OCI-LY7 (cell line): Measurements from ENCODE around the gene COX4I1. TPM values are rescaled to one million over a fixed set of nuclear protein-coding genes. Genes with fewer than 3 reads are reported as not detected.

Experiments
- BruUV-seq: library from RNA; stranded (reverse); fragments of 400-500 nt; replicated peaks from 2 replicates; lab custom pipeline; 2021; lab: Mats Ljungman, UMichigan
- CTCF ChIA-PET: fragments of 300-600 bp; sonication (Branson Sonifier 250); formaldehyde crosslinking; loops from one replicate; lab custom pipeline; 2022; ENCODE audit warnings: antibody characterized with exemption; ENCODE audit not compliant: unreplicated experiment; lab: Charles Lee
- POLR2A ChIA-PET: fragments of 300-600 bp; sonication (Branson Sonifier 250); formaldehyde crosslinking; loops from one replicate; lab custom pipeline; 2022; ENCODE audit warnings: antibody characterized with exemption; lab: Charles Lee
- DNase-seq: peaks from one replicate; pipeline ENCODE4 v3.0.0-alpha.2; 2015; ENCODE audit warnings: low spot score
- H2AFZ ChIP-seq: fragments of 200-600 bp; sonication (generic), shearing (Covaris generic); 2 replicates; pipeline ENCODE4 v1.6.1; 2014; ENCODE audit warnings: mild to moderate bottlenecking, antibody characterized with exemption, low read length, moderate library complexity
- H3K27ac ChIP-seq: fragments of 200-600 bp; sonication (generic); 2 replicates; pipeline ENCODE4 v1.5.1; 2014; ENCODE audit warnings: mixed run types, low read depth, mild to moderate bottlenecking, moderate library complexity, low read length, inconsistent platforms; ENCODE audit not compliant: poor library complexity, severe bottlenecking
- H3K36me3 ChIP-seq: fragments of 200-600 bp; sonication (generic); 2 replicates; pipeline ENCODE4 v1.6.1; 2014; ENCODE audit warnings: mild to moderate bottlenecking, antibody characterized with exemption, low read length, moderate library complexity, mixed read lengths; ENCODE audit not compliant: insufficient read depth
- H3K4me1 ChIP-seq: fragments of 200-600 bp; sonication (generic); 2 replicates; pipeline ENCODE4 v1.5.1; 2014; ENCODE audit warnings: mild to moderate bottlenecking, low read length; ENCODE audit not compliant: insufficient read depth, poor library complexity, severe bottlenecking
- H3K4me2 ChIP-seq: fragments of 200-600 bp; sonication (generic); 2 replicates; pipeline ENCODE4 v1.6.1; 2014; ENCODE audit warnings: mild to moderate bottlenecking, low read length
- H3K4me3 ChIP-seq: fragments of 200-600 bp; sonication (generic); 2 replicates; pipeline ENCODE4 v1.5.1; 2014; ENCODE audit warnings: mild to moderate bottlenecking, low read depth, low read length; ENCODE audit not compliant: poor library complexity, severe bottlenecking
- H3K79me2 ChIP-seq: fragments of 200-600 bp; sonication (generic); 2 replicates; pipeline ENCODE4 v1.6.1; 2016; ENCODE audit warnings: low read depth, mild to moderate bottlenecking, low read length, moderate library complexity, mixed read lengths; ENCODE audit not compliant: insufficient read depth
- H3K9me2 ChIP-seq: fragments of 200-600 bp; sonication (generic); 2 replicates; pipeline ENCODE4 v1.6.1; 2016; ENCODE audit warnings: mild to moderate bottlenecking, low read length, mixed read lengths; ENCODE audit not compliant: insufficient read depth
- H3K9me3 ChIP-seq: fragments of 200-600 bp; sonication (generic); 2 replicates; pipeline ENCODE4 v1.6.1; 2014; ENCODE audit warnings: mild to moderate bottlenecking, mixed run types, low read length, mixed read lengths
- H4K20me1 ChIP-seq: fragments of 200-600 bp; sonication (generic); 2 replicates; pipeline ENCODE4 v1.6.1; 2014; ENCODE audit warnings: mild to moderate bottlenecking, antibody characterized with exemption, low read length, moderate library complexity, mixed read lengths; ENCODE audit not compliant: insufficient read depth
- EZH2phosphoT487 ChIP-seq: fragments of 200-600 bp; sonication (generic); IDR thresholded peaks from 2 replicates; pipeline ENCODE4 v1.6.1; 2018; ENCODE audit warnings: low read depth, borderline replicate concordance, mild to moderate bottlenecking, mixed run types, antibody characterized with exemption, low read length, moderate library complexity, mixed read lengths
- intact Hi-C: fragments of 100-400 bp; cut with micrococcal nuclease; formaldehyde crosslinking; loops from one replicate; pipeline ENCODE4 v1.10.0; 2022; ENCODE audit not compliant: unreplicated experiment
- total RNA-seq, 2 experiments: library from RNA; depleted of rRNA in 1 of 2; stranded (reverse); fragments of >200 nt in 1 of 2; shearing (Covaris generic) in 1 of 2; gene quantifications; 2 replicates each; pipeline ENCODE4 v1.2.3, GENCODE V29; 2014 to 2022
- TF ChIP-seq, protein P1 (sequence below): fragments of 200-600 bp; sonication (generic); conservative IDR thresholded peaks from 2 replicates; pipeline ENCODE4 v1.5.1; 2014; ENCODE audit warnings: mild to moderate bottlenecking, antibody characterized with exemption, low read length, moderate library complexity, mixed read lengths

COX4I1 gene
- total RNA-seq, 2 experiments from 2014 or later = 542 to 569 TPM

DNA sequence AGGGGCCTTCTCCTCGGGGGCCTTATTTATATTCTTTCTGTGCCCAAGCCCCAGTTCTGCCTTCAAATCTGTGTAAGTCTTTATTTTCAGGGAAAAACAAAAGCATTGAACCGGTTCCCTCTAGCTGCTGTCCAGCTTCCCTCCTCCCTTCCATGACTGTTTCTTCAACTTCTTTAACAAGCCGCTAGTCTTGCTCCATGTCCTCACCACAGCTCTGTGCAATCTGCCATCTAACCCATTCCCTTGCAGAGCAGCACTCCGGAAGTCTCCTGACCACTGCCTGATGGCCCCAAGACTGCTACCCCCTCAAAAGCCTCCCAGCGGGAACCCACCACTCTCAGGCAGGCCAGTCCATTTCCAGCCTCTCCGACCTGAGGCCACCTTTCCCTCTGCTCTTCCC, 17.0 kb upstream of the COX4I1 start:
- Histone ChIP-seq H2AFZ (no peak overlapping the region), H3K4me1 (no peaks in the 10 kb centered on the region), H3K4me2 (no peak overlapping the region), H4K20me1 (no peaks in the 10 kb centered on the region), H3K4me3 (no peak overlapping the region), H3K79me2 (no peaks in the 10 kb centered on the region), H3K9me2 (no peaks in the 10 kb centered on the region), H3K9me3 (no peaks in the 10 kb centered on the region), H3K36me3 (peaks cover 87% of the 10 kb centered on the region), H3K27ac (no peak overlapping the region)
- intact Hi-C loops = no loop called here
- ChIA-PET POLR2A (no interaction called here), CTCF (interaction anchor here (0.6 kb wide), 1 partner anchor 271 kb away, joined by 16 read pairs; no protein-coding TSS in a partner anchor)
- no peak for DNase-seq
- TF ChIP-seq, protein P1, sequence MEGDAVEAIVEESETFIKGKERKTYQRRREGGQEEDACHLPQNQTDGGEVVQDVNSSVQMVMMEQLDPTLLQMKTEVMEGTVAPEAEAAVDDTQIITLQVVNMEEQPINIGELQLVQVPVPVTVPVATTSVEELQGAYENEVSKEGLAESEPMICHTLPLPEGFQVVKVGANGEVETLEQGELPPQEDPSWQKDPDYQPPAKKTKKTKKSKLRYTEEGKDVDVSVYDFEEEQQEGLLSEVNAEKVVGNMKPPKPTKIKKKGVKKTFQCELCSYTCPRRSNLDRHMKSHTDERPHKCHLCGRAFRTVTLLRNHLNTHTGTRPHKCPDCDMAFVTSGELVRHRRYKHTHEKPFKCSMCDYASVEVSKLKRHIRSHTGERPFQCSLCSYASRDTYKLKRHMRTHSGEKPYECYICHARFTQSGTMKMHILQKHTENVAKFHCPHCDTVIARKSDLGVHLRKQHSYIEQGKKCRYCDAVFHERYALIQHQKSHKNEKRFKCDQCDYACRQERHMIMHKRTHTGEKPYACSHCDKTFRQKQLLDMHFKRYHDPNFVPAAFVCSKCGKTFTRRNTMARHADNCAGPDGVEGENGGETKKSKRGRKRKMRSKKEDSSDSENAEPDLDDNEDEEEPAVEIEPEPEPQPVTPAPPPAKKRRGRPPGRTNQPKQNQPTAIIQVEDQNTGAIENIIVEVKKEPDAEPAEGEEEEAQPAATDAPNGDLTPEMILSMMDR = no peak
- TF ChIP-seq EZH2phosphoT487 = no peak
- no TSS peak for BruUV-seq

DNA sequence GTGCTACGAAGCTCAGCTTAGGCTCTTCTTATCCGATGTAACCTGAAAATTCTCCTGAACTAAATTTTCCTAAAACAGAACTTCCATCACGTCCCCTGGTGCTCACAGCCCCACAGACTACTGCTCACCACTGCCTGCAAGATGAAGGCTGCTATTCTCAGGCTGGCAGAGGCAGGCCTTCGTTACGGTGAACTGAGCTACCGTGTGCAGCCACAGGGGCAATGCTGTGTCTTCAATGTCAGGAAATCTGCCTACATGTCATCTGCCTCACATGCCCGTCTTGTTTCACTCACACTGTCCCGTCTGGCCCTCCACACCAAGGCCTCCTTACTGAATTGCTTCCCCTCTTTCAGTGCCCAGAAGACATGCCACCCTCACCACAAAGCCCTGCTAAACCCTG, 16.1 kb upstream of the COX4I1 start:
- no TSS peak for BruUV-seq
- Histone ChIP-seq H3K4me2 (no peak overlapping the region), H2AFZ (no peak overlapping the region), H3K4me1 (no peaks in the 10 kb centered on the region), H3K4me3 (no peak overlapping the region), H3K9me3 (no peaks in the 10 kb centered on the region), H3K9me2 (no peaks in the 10 kb centered on the region), H3K36me3 (peaks cover 87% of the 10 kb centered on the region), H3K79me2 (no peaks in the 10 kb centered on the region), H4K20me1 (no peaks in the 10 kb centered on the region), H3K27ac (no peak overlapping the region)
- ChIA-PET POLR2A (no interaction called here), CTCF (interaction anchor here (0.7 kb wide), 1 partner anchor 717 kb away, joined by 3 read pairs; no protein-coding TSS in a partner anchor)
- intact Hi-C loops = no loop called here
- DNase-seq = no peak
- TF ChIP-seq, protein P1 = no peak
- TF ChIP-seq EZH2phosphoT487 = no peak

DNA sequence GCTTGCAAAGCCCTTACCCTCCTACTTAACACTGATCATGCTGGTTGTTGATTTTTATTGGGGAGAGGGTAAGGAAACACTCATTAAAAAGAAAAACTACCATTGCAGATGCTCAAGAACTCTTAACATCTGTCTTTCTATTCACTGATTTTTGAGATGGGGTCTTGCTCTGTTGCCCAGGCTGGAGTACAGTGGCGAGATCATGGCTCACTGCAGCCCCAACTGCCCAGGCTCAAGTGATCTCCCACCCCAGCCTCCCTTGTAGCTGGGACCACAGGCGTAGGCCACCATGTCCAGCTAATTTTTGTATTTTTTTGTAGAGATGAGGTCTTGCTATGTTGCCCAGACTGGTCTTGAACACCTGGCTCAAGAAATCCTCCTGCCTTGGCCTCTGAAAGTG, 14.7 kb upstream of the COX4I1 start:
- Histone ChIP-seq H3K4me3 (no peak overlapping the region), H3K9me3 (no peaks in the 10 kb centered on the region), H3K9me2 (no peaks in the 10 kb centered on the region), H2AFZ (no peak overlapping the region), H3K36me3 (peaks cover 83% of the 10 kb centered on the region), H3K79me2 (peaks cover 11% of the 10 kb centered on the region; the same call in 1 of the 2 replicates), H4K20me1 (no peaks in the 10 kb centered on the region; the same call in 1 of the 2 replicates), H3K4me2 (no peak overlapping the region), H3K4me1 (peaks cover 9% of the 10 kb centered on the region), H3K27ac (no peak overlapping the region)
- CTCF ChIA-PET = no interaction called here
- BruUV-seq = no TSS peak
- POLR2A ChIA-PET = no interaction called here
- no peak for TF ChIP-seq EZH2phosphoT487
- TF ChIP-seq, protein P1 = no peak
- intact Hi-C loops = no loop called here
- no peak for DNase-seq
